HG03196 (cell line): ENCODE measurements around the gene MUC20.
"Not testable (repeated sequence)": the region's sequence is repeated elsewhere in the genome, so short reads cannot be mapped to it uniquely, and the experiment has no call there.

ENCODE experiments used
- ATAC-seq: cut with Tn5 transposase; IDR thresholded peaks from one replicate; pipeline ENCODE4 v1.9.1; 2021; ENCODE audit not compliant: unreplicated experiment

Gene MUC20

DNA sequence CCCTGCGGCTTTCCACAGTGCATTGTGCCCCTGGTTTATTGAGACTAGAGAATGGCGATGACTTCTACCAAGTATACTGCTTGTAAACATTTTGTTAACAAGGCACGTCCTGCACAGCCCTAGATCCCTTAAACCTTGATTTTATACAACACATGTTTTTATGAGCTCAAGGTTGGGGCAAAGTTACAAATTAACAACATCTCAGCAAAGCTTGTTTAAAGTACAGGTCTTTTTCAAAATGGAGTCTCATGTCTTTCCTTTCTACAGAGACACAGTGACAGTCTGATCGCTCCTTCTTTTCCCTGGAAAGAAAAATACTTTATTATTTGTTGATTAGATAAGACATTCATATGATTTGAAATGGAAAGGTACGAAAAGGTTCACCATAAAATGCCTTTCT, 8.0 kb downstream of the MUC20 start:
- not testable (repeated sequence) for ATAC-seq

DNA sequence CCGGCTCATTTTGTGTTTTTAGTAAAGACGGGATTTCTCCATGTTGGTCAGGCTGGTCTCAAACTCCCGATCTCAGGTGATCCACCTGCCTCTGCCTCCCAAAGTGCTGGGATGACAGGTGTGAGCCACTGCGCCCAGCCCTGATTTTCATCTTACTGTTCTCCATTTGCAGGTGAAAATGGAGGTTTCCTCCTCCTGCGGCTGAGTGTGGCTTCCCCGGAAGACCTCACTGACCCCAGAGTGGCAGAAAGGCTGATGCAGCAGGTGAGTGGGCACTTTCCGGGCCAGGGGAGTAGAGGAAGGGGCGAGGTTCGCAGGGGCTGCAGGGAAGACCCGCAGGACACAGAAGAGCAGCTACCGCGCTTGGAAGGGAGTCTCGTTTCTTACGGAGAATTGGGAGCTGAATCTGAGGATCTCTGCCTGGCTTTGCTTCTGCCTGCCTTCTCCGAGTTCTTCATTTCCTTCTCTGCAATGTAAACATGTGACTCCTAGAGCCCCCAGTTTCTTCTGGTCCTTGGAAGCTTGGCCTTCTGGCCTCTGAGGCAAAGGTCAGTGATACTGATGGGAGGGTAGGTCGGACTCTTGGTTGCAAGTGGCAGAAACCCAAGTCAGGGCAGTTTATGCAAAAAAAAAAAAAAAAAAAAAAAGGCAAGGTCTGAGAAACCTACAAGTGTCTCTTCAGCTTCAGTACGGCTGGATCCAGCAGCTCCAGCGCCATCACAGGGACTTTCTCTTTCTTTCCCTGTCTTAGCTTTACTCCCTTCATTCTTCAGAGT, 8.9 kb downstream of the MUC20 start:
- ATAC-seq = no peak

DNA sequence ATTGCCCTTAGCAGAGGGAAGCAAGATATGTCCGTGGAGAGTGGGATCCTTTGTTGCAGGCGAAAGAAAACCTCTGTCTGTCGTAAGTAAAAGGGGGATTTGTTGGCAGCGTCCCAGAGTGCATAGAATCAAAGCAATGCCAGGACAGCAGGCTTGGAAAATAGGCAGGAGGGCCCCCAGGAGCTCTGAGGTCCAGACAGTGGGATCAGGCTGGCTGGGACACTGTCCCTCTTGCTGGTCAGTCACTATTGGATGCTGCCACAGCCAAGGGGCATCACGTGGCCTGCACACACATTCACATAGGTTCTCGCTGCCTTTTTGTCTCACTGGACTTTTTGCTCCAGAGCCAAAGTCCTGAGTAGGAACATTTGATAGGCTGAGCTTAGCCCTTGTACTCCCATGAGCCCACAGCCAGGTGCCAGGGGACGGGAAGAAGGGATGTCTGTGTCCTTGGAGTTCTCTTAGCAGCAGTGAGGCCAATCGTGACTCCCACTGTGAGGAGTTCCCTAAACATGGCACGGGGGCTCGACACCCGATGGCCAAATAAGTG, 10.7 kb downstream of the MUC20 start:
- ATAC-seq = no peak

DNA sequence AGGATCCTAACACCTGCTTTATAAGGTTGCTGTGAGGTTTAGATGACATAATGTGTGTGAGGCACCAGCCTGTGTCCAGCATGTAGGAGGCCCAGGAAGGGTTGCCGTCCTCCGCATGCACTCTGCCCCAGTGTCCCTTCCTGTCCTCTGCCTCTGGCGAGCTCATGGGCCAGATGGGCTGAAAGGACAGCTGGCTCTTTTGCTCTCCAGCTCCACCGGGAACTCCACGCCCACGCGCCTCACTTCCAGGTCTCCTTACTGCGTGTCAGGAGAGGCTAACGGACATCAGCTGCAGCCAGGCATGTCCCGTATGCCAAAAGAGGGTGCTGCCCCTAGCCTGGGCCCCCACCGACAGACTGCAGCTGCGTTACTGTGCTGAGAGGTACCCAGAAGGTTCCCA, 12.2 kb downstream of the MUC20 start:
- no peak for ATAC-seq

DNA sequence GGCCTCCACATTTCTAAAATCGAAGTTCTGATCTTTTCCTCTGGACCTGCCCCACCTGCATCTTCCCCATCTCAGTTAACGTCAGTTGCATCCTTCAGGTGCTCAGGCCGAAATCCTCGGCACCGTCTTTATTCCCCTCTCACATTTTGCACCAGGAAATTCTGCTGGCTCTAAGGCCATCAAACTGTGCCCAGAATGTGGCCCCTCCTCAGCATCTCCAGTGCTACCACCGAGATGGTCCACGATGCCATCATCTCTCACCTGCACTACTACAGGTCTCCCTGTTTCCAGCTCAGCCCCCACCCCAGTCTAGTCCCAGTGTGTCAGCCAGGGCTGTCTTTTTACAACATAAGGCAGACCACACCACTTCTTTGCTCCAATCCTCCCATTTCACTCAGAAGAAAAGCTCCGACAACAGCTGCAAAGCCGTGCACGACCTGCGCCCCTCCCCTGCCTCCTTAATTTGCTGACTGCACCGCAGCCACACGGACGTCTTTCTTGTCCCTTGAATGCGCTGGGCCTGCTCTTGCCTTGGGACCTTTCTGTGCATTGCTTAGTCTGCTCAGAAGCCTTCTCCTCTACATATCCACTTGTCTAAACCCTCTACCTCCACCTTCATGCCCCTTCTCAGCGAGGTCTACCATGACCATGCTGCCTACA, 14.4 kb downstream of the MUC20 start:
- no peak for ATAC-seq

DNA sequence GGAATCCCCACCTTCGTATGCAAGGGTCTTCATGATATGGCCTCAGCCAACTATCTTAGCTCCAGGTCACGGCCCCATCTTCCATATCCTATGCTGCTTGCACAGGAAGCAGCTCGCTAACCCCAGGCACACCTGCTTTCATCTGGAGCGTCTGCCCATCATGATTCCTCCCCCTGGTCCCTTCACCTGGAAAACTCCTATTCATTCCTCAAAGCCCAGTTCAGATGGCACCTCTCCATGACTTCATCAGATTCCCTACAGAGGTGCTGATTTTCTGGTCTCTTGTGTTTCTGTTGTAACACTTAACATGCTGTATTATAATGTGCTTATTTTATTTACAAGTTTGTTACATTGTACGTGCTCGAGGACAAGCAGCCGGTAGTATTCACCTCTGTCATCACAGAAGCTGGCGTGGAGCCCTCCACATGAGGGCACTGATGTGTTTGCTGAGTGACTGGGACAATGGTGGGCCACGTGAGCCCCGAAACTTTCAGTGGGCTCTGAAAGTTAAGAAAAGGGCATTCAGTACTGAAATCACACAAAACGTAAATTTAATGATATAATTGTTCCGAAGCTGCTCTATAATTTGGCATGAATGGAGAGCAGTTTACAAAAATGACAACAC, 16.2 kb downstream of the MUC20 start:
- ATAC-seq = no peak

DNA sequence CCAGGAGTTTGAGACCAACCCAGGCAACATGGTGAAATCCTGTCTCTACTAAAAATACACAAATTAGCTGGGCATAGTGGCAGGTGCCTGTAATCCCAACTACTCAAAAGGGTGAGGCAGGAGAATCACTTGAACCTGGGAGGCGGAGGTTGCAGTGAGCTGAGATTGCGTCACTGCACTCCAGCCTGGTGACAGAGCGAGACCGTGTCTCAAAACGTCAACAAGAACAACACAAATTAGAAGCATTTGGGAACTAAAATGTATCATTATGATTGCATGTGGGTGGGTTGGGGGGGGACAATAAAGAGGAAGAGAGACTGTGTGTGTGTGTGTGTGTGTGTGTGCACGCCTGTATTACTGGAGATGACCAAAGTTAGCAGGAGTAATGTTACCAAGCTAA, 17.0 kb downstream of the MUC20 start:
- ATAC-seq = not testable (repeated sequence)

DNA sequence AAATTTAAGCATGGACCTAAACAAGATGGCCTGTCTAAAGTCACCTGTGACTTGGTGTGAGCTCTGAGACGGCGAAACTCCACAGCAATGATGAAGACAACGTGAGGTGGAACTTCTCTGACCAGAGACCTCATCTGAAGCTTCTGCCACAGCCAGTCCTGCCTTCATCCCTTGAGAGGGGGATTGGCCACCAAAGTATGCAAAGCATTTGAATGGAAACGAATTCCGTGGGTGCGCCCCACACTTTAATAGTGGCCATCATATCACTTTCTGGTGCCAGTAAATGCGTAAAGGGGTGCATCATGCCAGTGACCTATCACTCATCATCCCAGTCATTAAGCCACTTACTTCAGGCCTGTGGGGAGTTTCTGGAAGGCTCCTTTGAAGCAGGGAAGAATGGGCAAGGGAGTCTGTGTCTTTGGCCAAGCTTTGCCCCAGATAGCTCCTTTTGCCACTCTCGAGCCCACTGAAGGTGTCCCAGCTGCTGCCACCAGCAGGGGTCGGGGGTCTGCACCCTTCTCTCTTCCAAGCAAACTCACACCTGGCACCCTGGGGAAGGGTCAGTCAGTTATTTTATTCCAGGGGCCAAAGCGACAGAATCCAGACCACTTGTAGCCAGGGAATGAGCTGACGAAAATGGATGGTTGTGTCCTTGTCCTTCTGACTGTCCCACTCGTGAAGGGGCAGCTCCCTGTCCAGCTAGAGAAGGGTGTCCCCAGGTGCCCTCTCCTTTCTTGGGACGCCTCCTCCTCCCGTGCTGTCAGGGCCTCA, 17.7 kb downstream of the MUC20 start:
- no peak for ATAC-seq

DNA sequence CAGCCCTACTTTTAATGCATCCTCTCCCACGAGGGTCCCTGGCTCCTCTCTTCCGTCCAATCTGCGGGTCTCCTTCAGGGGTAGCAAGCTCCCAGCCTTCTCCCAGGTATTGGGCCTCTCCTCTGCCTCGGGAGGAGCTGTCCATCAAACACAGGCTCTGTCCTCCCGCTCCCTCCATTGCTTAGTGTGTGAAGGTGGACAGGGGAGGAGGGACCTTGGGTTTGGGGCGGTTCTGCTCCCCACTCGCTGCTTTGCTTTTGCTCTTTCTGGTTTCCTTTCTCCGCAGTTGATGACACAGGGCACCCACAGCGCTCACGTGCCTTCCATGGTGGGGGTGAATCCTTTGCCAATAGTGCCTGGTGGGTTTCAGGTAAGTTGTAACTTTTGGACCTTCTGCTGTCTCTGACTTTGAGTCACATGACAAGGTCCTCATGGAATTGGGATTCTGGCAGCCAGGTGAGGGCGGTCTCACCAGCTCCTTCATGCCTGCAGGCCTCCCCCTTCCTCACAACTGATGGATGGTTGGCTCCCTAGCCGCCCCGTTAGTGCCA, 18.9 kb downstream of the MUC20 start:
- ATAC-seq = no peak

DNA sequence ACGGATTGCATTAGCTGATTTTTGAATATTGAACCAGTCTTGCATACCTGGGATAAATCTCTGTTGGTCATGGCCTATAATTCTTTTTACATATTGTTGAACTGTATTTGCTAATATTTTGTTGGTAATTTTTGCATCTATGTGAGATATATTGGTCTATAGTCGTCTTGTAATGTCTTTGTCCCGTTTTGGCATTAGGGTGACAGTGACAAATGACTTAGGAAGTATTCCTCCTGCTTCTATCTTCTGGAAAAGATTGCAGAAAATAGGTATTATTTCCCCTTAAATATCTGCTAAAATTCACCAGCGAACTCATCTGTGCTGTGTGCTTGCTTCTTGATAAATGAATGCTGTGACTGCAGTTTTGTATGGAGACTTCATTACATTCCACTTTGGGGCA, 23.7 kb downstream of the MUC20 start:
- ATAC-seq = no peak

DNA sequence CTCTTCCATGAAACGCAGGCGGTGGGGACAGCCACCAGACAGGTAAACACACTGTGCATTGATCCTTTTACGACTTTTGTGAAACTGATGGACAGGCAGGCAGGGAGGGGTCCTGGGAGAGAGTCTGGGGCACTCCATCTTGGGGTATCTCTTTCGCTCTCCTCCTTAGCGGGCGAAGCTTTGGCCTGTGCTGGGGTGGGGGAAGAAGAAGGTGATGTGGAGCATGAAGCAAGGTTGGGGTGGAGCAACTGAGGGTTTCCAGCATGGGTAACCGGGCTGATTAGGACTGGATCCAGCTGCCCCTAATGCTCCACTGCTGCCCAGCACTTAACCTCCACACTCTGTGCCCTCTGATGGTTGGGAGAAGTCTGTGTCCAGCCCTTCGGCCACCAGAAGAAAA, 25.6 kb downstream of the MUC20 start:
- no peak for ATAC-seq

DNA sequence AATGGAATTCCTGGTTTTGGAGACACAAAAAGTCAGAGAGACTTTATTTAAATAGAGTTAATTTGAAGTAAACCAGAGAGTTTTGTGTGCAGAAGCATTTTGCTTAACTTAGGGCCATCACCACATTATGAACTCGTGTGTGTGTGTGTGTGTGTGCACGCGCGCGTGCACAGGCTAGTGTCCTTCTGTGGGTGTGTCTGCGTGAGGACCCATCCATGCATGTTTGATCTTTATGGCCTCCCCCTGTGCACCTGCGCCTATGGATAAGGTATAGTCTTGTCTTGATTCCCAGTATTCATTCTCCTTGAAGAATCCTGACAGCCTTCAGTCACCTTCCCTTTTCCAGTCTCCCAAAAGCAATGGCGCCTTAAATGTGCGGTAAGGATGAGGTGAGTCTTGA, 26.0 kb downstream of the MUC20 start:
- ATAC-seq = no peak

DNA sequence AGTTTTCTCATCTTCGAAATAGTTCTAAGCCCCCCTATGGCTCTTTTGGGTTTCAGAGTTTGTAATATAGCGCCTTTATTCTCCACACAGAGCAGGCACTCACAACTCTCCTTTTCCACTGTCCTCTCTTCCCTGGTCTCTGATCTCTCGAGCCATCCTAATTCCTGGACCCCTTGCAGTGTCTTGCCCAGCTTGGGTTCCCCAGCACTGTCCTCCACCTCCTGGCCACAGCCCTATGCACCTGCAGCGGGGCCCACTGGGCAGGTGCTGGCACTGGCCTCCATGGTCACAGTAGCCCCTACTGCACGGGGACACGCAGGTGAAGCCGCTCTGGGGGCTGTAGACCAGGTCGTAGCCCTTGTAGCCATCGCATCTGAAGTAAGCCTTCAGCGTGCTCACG, 27.9 kb downstream of the MUC20 start:
- no peak for ATAC-seq

DNA sequence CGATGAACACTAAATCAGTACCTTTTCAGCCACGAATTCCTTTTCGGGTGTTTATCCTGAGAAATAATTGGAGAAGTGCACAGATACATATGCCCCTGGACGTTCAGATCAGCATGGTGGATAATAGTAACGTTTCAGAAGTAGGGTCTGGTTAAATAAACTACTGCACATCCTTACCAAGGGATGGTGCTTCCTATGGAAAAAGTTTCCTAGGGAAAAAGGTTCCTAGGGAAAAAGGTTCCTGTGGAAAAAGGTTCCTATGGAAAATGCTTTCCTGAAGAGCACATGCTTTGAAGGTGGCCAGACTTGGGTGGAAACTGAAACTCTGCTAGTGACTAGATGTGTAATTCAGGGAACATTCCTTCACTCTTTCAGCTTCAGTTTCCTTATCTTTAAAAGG, 28.3 kb downstream of the MUC20 start:
- not testable (repeated sequence) for ATAC-seq

DNA sequence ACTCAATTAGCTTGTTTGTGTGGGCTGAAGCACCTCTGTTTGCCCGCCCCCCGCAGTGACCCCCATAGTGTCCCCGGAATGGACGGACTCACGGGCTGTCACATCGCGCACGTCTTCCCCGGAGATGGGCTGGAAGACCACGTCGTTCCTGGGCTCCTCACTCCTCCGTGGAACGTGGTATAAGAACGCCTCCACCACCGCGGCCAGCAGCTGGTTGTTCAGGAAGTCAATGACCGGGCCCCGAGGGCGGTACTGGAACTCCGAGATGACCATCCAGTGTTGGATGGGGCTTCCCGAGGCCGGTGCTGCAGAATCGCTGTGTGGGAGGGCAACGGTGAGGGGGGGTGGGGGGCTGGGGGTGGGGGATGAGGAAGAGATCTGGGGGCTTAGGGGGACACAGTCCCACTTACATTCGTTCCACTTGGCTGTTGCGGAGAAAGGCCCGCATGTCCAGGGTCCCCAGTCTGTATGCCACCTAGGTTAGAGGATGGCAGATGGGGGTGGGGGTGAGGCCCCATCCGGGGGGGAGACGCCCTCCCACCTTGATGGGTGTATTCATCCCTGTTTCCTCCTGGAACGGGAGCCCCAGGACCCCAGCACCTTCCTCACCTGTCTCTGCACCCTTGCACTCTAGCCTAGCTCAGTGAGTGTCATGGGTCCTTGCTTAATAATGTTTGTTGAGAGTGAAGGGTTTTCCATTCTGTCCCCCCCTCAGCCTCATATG, 30.2 kb downstream of the MUC20 start:
- no peak for ATAC-seq

DNA sequence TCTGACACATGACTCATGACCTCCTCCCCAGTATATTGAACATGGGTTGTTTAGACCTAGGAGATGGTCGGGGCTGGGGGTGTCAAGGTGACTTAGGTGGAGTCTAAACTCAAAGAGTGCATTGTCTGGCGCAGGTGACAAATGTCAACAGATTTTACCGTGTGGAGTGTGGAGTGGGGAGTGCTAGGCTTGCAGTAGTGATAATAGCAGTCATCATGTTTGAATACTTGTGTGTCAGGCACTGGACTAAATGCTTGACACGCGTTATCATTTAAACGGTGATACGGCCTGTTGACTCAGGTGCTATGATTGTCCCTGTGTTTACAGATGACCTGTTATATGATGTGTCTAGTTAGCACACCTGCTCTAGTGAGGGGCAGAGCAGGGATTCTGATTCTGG, 30.8 kb downstream of the MUC20 start:
- ATAC-seq = no peak

DNA sequence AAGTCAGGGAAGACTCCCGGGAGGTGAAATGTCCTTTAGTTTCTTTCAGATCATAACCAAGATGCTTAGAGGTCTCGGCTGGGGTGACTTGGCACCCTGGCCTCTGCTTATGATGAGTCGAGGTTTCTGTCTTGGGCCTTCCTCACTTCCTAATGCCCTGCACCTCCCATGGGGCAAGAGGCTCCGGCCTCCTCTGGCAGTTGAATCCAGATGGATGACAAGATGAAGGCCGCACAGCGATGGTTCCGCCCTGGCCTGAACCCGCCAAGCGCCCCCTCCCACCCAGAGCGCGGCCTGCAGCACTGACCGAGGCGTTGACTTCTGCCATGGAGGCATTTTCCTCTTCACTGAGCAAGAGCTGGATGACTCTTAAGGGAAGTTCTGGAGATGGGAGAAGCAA, 31.3 kb downstream of the MUC20 start:
- no peak for ATAC-seq

DNA sequence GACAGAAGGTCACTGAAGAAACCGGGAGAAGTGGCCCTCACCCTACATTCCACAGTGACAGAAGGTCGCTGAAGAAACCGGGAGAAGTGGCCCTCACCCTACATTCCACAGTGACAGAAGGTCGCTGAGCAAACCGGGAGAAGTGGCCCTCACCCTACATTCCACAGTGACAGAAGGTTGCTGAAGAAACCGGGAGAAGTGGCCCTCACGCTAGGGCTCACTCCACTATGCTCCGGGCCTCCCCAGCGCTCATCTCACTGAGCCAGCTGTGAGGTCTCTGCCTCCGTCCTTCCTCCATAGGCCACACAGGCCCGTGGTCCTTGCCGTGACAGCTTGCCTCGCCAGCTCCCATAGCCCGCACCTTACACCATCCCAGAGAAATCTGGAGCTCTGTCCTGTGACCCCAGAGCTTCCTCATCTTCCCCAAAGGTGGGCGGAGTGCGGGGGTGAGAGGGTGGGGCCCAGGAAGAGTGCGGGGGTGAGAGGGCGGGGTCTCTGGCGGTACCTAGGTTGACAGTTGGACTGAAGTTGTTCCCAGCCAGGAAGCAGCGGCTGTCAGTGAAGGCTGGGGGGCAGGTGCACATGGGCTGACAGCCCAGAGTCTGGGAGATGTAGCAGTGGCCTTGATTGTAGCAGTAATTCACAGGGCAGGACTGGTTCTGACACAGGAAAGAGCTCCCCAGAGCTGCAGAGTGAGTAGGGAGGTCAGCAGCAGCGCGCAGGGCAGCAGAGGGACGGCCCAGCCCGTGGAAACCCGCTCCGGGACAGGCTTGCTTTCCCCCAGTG, 32.0 kb downstream of the MUC20 start:
- ATAC-seq = no peak

DNA sequence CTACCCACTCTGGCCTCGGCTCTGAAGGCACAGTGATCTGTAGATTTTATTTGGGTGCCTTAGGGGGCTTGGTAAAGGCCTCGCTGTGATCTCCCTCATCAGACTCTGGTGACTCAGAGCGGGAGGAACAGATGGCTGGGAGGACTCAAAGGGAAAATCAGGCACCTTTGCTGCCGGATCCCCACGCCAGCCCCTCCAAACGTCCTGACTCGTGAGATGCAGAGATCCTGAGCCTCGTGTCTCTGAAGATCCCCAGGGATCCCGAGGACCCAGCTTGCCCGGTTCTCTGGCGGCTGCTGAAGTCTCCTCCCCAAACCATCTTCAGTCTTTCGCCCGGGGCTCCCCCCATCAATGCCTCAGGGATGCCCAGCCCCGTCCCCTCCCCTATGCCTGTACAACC, 32.8 kb downstream of the MUC20 start:
- ATAC-seq = no peak

DNA sequence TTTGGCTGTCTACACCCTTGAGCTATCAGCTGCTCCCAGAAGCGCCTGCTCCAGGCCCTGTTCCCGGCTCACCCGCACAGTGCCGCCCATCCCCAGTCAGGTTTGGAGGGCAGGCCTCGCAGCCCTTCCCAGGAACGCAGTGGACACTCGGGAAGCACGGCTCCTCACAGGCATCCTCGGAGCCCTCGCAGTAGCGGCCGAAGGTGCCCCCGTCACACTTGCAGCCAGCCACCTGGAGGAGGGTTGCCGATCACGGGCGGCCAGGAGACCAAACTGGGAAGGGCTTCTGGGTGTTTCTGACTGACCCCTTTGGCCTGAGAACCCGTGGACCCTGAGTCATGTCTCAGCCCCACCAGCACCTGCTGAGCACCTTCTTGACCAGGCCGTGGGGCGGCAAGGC, 33.4 kb downstream of the MUC20 start:
- no peak for ATAC-seq
